PC-9 (cell line): ENCODE measurements around the gene XXYLT1. TPM values are rescaled to one million over a fixed set of nuclear protein-coding genes. Genes with fewer than 3 reads are reported as not detected.
A peak's percentile ranks its signal among the peaks of the same experiment; 100 is the strongest.

Source experiments
- BruUV-seq: library from RNA; stranded (reverse); fragments of 400-500 nt; replicated peaks from 2 replicates; lab custom pipeline; 2021; lab: Mats Ljungman, UMichigan
- CTCF ChIA-PET: fragments of 300-600 bp; sonication (Branson Sonifier 250); formaldehyde crosslinking; loops from one replicate; lab custom pipeline; 2022; ENCODE audit warnings: antibody characterized with exemption; lab: Charles Lee
- POLR2A ChIA-PET: fragments of 300-600 bp; sonication (Branson Sonifier 250); formaldehyde crosslinking; loops from one replicate; lab custom pipeline; 2022; ENCODE audit warnings: antibody characterized with exemption; ENCODE audit not compliant: unreplicated experiment; lab: Charles Lee
- DNase-seq, 2 experiments: peaks; one replicate each; pipeline versions ENCODE4 v3.0.0 to v3.0.0-alpha.2; 2015 to 2022; ENCODE audit warnings: mixed read lengths in 1 of 2
- H2AFZ ChIP-seq: fragments of 200-600 bp; sonication (generic); 2 replicates; pipeline ENCODE4 v1.8.1; 2017; ENCODE audit warnings: antibody characterized with exemption
- H3F3A ChIP-seq: fragments of 200-600 bp; sonication (generic); 2 replicates; pipeline ENCODE4 v1.8.1; 2017; ENCODE audit warnings: antibody characterized with exemption, mild to moderate bottlenecking, low read depth; ENCODE audit not compliant: insufficient read depth
- H3K27ac ChIP-seq: fragments of 200-600 bp; sonication (generic); 2 replicates; pipeline ENCODE4 v1.6.1; 2016; ENCODE audit warnings: mixed run types
- H3K27me3 ChIP-seq: fragments of 200-600 bp; sonication (generic); 2 replicates; pipeline ENCODE4 v1.6.1; 2016; ENCODE audit warnings: low read depth, mixed run types; ENCODE audit not compliant: insufficient read depth
- H3K36me3 ChIP-seq: fragments of 200-600 bp; sonication (generic); 2 replicates; pipeline ENCODE4 v1.6.1; 2016; ENCODE audit warnings: low read depth, mixed run types
- H3K4me1 ChIP-seq: fragments of 200-600 bp; sonication (generic); replicated peaks from 2 replicates; pipeline ENCODE4 v1.6.1; 2016; ENCODE audit warnings: mixed run types; ENCODE audit not compliant: insufficient read depth
- H3K4me2 ChIP-seq: fragments of 200-600 bp; sonication (generic); 2 replicates; pipeline ENCODE4 v1.6.1; 2017; ENCODE audit warnings: mixed run types
- H3K4me3 ChIP-seq: fragments of 200-600 bp; sonication (generic); 2 replicates; pipeline ENCODE4 v1.6.1; 2016; ENCODE audit warnings: mixed run types
- H3K79me2 ChIP-seq: fragments of 200-600 bp; sonication (generic); 2 replicates; pipeline ENCODE4 v1.6.1; 2017; ENCODE audit warnings: low read depth, mixed run types
- H3K9me2 ChIP-seq: fragments of 200-600 bp; sonication (generic); 2 replicates; pipeline ENCODE4 v1.8.1; 2017; ENCODE audit warnings: mild to moderate bottlenecking; ENCODE audit not compliant: insufficient read depth
- H3K9me3 ChIP-seq: fragments of 200-600 bp; sonication (generic); 2 replicates; pipeline ENCODE4 v1.8.1; 2016; ENCODE audit warnings: low read depth; ENCODE audit not compliant: insufficient read depth
- H4K20me1 ChIP-seq: fragments of 200-600 bp; sonication (generic); 2 replicates; pipeline ENCODE4 v1.8.1; 2017; ENCODE audit not compliant: insufficient read depth
- EZH2 ChIP-seq: fragments of 200-600 bp; sonication (generic); IDR thresholded peaks from 2 replicates; pipeline ENCODE4 v1.8.0; 2017; ENCODE audit warnings: antibody characterized with exemption, low read depth
- intact Hi-C: fragments of 100-400 bp; cut with micrococcal nuclease; formaldehyde crosslinking; loops from one replicate; pipeline ENCODE4 v1.10.0; 2022; ENCODE audit not compliant: unreplicated experiment
- total RNA-seq: library from RNA; stranded (reverse); gene quantifications from 2 replicates; pipeline ENCODE4 v1.2.3, GENCODE V29; 2021
- TF ChIP-seq, protein P1 (sequence below): fragments of 200-600 bp; sonication (generic); conservative IDR thresholded peaks from 2 replicates; pipeline ENCODE4 v1.6.1; 2017; ENCODE audit warnings: mixed run types, antibody characterized with exemption, mild to moderate bottlenecking, moderate library complexity

XXYLT1 gene
- total RNA-seq, 1 experiment from 2014 or later, result 13.3 TPM

DNA sequence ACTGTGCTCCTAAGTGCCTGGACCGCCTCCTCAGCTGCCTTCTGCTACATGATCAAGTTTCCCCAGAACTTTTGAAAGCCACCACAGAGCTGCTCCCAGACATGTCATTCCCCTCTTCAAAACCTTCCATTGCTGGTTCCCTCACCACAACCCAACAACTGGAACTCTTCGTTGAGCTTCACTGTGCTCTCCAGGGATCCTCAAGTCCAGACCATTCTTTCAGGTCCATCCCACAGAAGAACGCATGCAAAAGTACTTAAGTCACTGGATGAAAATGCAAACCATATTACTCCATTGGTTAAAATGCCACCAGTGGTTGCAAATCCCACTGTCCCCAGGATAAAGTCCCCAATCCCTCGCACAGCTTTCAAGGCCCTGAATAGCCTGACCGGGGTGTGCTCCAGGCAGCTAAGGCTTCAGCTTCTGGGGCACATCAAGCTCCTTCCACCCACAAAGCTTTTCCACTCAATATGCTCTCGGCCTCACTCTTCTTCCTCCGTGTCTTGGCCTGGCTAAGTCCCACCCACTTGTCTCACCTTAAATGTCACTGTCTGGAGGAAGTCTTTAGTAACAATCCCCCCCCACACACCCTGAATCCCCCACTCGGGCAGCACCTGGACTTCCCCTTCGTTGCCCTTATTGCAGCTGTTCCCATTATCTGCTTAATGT lies 84.8 kb downstream of the XXYLT1 start:
- BruUV-seq, result TSS peak; percentile 71
- Histone ChIP-seq H3K79me2 (no peaks in the 10 kb centered on the region), H3K9me2 (no peaks in the 10 kb centered on the region), H3K4me2 (peak overlapping the region; percentile 49), H4K20me1 (no peaks in the 10 kb centered on the region), H2AFZ (peak overlapping the region; percentile 39; the same call in 1 of the 2 replicates), H3K36me3 (no peaks in the 10 kb centered on the region), H3K9me3 (peaks cover 3% of the 10 kb centered on the region), H3K4me3 (no peak overlapping the region), H3K27me3 (no peaks in the 10 kb centered on the region), H3K4me1 (peaks cover 23% of the 10 kb centered on the region), H3K27ac (peak overlapping the region; percentile 65), H3F3A (peaks cover 12% of the 10 kb centered on the region)
- no peak for DNase-seq
- intact Hi-C loops, result loop anchor here (5.0 kb wide), 2 partner anchors 154 to 514 kb away; partner anchors contain the start of gene LSG1
- ChIA-PET CTCF (interaction anchor here (0.6 kb wide), 2 partner anchors 255 to 729 kb away, joined by 4 to 6 read pairs; no protein-coding TSS in a partner anchor), POLR2A (interaction anchor here (0.6 to 0.7 kb wide), 2 partner anchors 24 to 317 kb away, joined by 4 to 26 read pairs; no protein-coding TSS in a partner anchor)
- no peak for TF ChIP-seq EZH2

DNA sequence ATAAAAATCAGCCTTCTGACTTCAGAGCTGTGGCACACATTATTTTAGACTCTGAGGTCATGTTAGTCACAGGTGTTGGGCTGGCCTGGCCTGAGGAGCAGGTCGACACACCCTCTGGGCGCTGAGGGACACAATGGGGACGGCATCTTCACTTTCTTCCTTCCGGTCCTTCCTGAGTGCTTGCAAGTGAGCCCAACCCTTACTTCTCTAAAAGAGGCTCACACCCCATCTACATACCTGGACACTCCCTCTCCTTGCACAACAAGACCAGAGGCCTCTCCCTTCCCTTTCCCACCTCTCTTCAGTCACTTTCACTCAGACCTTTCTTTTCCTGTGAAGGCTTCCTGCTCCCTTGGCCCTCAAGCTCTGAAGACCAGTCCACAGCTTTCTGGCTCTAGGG lies 85.4 kb downstream of the XXYLT1 start:
- Histone ChIP-seq H3F3A (peaks cover 12% of the 10 kb centered on the region), H3K4me2 (peak overlapping the region; percentile 49), H4K20me1 (no peaks in the 10 kb centered on the region), H3K27me3 (no peaks in the 10 kb centered on the region), H3K9me2 (no peaks in the 10 kb centered on the region), H3K9me3 (no peaks in the 10 kb centered on the region; the same call in 1 of the 2 replicates), H3K79me2 (no peaks in the 10 kb centered on the region), H3K27ac (peak overlapping the region; percentile 65), H3K4me1 (peaks cover 23% of the 10 kb centered on the region), H2AFZ (peak overlapping the region; percentile 39; the same call in 1 of the 2 replicates), H3K36me3 (no peaks in the 10 kb centered on the region), H3K4me3 (no peak overlapping the region)
- CTCF ChIA-PET, result interaction anchor here (0.6 kb wide), 1 partner anchor 730 kb away, joined by 6 read pairs; no protein-coding TSS in a partner anchor
- TF ChIP-seq, protein P1, sequence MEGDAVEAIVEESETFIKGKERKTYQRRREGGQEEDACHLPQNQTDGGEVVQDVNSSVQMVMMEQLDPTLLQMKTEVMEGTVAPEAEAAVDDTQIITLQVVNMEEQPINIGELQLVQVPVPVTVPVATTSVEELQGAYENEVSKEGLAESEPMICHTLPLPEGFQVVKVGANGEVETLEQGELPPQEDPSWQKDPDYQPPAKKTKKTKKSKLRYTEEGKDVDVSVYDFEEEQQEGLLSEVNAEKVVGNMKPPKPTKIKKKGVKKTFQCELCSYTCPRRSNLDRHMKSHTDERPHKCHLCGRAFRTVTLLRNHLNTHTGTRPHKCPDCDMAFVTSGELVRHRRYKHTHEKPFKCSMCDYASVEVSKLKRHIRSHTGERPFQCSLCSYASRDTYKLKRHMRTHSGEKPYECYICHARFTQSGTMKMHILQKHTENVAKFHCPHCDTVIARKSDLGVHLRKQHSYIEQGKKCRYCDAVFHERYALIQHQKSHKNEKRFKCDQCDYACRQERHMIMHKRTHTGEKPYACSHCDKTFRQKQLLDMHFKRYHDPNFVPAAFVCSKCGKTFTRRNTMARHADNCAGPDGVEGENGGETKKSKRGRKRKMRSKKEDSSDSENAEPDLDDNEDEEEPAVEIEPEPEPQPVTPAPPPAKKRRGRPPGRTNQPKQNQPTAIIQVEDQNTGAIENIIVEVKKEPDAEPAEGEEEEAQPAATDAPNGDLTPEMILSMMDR, result no peak
- TF ChIP-seq EZH2, result no peak
- intact Hi-C loops, result loop anchor here (5.0 kb wide), 2 partner anchors 153 to 513 kb away; partner anchors contain the start of gene LSG1
- POLR2A ChIA-PET, result interaction anchor here (0.7 kb wide), 1 partner anchor 316 kb away, joined by 26 read pairs; no protein-coding TSS in a partner anchor
- DNase-seq, result peak; percentile 91 to 97
- BruUV-seq, result no TSS peak

DNA sequence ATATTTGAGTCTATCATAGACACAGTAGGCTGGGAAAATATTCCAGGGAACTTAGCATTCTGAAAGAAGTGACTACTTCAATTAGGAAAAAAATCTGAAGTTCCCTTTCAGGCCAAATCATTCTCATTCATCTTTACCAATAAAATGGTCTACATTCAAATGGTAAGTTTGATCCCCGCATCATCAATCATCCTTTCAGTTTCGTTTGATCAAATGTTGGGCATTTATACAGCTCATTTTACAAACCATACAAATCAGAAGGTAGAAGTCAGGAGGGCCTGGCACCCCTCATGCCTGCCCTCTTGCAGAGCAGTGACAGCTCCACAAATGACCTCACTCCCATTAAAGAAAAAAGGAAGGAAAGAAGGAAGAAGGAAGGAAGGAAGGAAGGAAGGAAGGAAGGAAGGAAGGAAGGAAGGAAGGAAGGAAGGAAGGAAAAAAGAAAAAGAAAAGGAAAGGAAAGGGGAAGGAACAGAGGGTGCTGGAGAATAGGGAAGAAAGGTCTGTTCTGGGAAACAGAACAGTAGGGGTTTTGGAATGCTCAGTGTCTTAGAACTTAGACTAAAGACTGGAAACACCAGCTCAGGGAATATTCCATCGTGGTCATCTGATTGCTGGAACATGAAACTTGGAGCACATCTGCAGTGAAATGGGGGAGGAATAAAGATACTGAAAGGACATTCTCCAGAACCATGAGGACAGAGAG lies 86.1 kb downstream of the XXYLT1 start:
- peak overlapping the region; percentile 65 for H3K27ac ChIP-seq
- no TSS peak for BruUV-seq
- no peaks in the 10 kb centered on the region for H3K79me2 ChIP-seq
- H3K9me2 ChIP-seq, result no peaks in the 10 kb centered on the region
- H2AFZ ChIP-seq, result no peak overlapping the region
- ChIA-PET CTCF (interaction anchor here (0.8 kb wide), 1 partner anchor 21 kb away, joined by 19 read pairs; no protein-coding TSS in a partner anchor), POLR2A (interaction anchor here (0.6 kb wide), 1 partner anchor 10 kb away, joined by 23 read pairs; no protein-coding TSS in a partner anchor)
- intact Hi-C loops, result loop anchor here (5.0 kb wide), 2 partner anchors 153 to 513 kb away; partner anchors contain the start of gene LSG1
- H3F3A ChIP-seq, result peaks cover 12% of the 10 kb centered on the region
- no peak overlapping the region for H3K4me3 ChIP-seq
- no peak for TF ChIP-seq EZH2
- TF ChIP-seq, protein P1, result no peak
- no peaks in the 10 kb centered on the region for H3K27me3 ChIP-seq
- H3K9me3 ChIP-seq, result no peaks in the 10 kb centered on the region; the same call in 1 of the 2 replicates
- no peaks in the 10 kb centered on the region for H3K36me3 ChIP-seq
- H4K20me1 ChIP-seq, result no peaks in the 10 kb centered on the region
- peaks cover 23% of the 10 kb centered on the region for H3K4me1 ChIP-seq
- H3K4me2 ChIP-seq, result peak overlapping the region; percentile 49
- no peak for DNase-seq
